Measurements from ENCODE around the gene FCHSD2. TPM values are rescaled to one million over a fixed set of nuclear protein-coding genes. Genes with fewer than 3 reads are reported as not detected.

The FCHSD2 gene
- total RNA-seq, 1 experiment from 2014 or later, result 7.1 TPM

GRCh38 chr11:73149105-73149504 lies 7.0 kb upstream of the FCHSD2 start:
- TF ChIP-seq CTCF (conservative IDR thresholded peaks at IDR 0.05; ENCODE audit: low read depth, low read length) (no peak), EZH2 (IDR thresholded peaks at IDR 0.05; ENCODE audit: low read length, unreplicated experiment) (no peak)
- Histone ChIP-seq H3K9me2 (replicated peaks; ENCODE audit: low read length) (no peaks in the 10 kb centered on the region), H2AFZ (ENCODE audit: low read length) (no peak overlapping the region), H3K4me2 (ENCODE audit: low read length) (no peak overlapping the region), H3K36me3 (ENCODE audit: low read depth, low read length) (no peaks in the 10 kb centered on the region), H3F3A (ENCODE audit: low read length, unreplicated experiment) (no peaks in the 10 kb centered on the region), H3K79me2 (ENCODE audit: low read length) (no peaks in the 10 kb centered on the region), H4K20me1 (ENCODE audit: low read length) (no peaks in the 10 kb centered on the region), H3K9me3 (ENCODE audit: low read length) (no peaks in the 10 kb centered on the region), H3K27me3 (ENCODE audit: low read length) (no peaks in the 10 kb centered on the region), H3K4me3 (ENCODE audit: low read length) (no peak overlapping the region), H3K4me1 (ENCODE audit: insufficient read depth, low read length) (no peaks in the 10 kb centered on the region), H3K27ac (ENCODE audit: low read length) (no peak overlapping the region), H3K9ac (ENCODE audit: low read length) (no peak overlapping the region)
- ATAC-seq (no peak), DNase-seq (no peak)
- intact Hi-C loops (cut with micrococcal nuclease), result no loop called here
- BruUV-seq (replicated peaks), result no TSS peak
- CTCF ChIA-PET, result no interaction called here
- POLR2A ChIA-PET (ENCODE audit: unreplicated experiment), result no interaction called here

DNA sequence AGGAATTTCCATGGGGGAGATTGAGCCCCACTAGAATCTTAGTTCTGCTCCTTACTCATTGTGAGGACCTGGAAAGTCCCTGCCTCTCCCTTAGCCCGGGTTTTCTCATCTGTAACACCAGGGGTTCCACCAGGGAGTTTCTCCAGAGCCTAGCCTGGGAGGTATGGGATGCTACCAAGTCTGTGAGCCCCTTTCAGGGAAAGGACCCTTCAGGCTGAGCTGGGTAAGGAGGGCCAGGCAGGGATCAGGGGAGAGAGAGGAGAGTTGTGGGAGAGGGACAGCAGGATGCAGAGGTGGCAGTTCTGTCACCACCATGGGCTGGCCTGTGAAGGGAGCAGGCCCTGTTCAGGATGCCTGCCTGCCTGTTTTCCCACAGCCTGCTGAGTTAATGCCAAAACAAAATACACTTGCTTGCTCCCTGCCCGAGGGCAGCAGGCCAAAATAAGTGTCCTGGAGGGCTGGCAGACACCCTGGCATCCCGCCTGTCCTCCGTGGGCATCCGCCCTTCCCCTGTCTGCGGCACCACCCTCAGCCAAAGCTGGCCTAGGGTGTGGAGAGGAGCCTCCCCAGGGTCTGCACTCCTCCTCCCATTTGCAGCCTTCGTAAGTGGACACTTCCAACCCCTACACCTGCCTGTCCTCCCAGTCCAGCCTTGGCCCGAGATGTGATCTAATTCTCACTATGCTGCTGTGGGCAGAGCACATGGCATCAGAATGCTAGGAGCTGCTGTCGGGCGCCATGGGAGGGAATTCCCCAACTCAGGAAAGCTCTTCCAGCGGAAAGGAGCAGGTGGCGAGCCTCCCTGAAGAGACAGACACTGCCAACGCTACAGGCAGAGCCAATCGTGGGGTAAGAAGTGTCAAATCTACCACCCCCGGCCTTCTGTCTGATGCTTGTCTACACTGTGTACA lies 5.9 kb upstream of the FCHSD2 start:
- Histone ChIP-seq H3K4me3 (ENCODE audit: low read length) (no peak overlapping the region), H3K9ac (ENCODE audit: low read length) (no peak overlapping the region), H3K9me3 (ENCODE audit: low read length) (no peaks in the 10 kb centered on the region), H2AFZ (ENCODE audit: low read length) (no peak overlapping the region), H3K4me2 (ENCODE audit: low read length) (no peak overlapping the region), H3K27ac (ENCODE audit: low read length) (no peak overlapping the region), H3K36me3 (ENCODE audit: low read depth, low read length) (no peaks in the 10 kb centered on the region), H3K4me1 (ENCODE audit: insufficient read depth, low read length) (peaks cover 5% of the 10 kb centered on the region; the same call in 1 of the 2 replicates), H4K20me1 (ENCODE audit: low read length) (no peaks in the 10 kb centered on the region), H3K9me2 (replicated peaks; ENCODE audit: low read length) (no peaks in the 10 kb centered on the region), H3K79me2 (ENCODE audit: low read length) (no peaks in the 10 kb centered on the region), H3K27me3 (ENCODE audit: low read length) (no peaks in the 10 kb centered on the region), H3F3A (ENCODE audit: low read length, unreplicated experiment) (no peaks in the 10 kb centered on the region)
- no peak for DNase-seq
- no TSS peak for BruUV-seq (replicated peaks)
- ATAC-seq, result no peak
- POLR2A ChIA-PET (ENCODE audit: unreplicated experiment), result no interaction called here
- no peak for TF ChIP-seq CTCF (conservative IDR thresholded peaks at IDR 0.05; ENCODE audit: low read depth, low read length)
- no peak for TF ChIP-seq EZH2phosphoT487 (IDR thresholded peaks at IDR 0.05; ENCODE audit: borderline replicate concordance, low read length)
- no peak for TF ChIP-seq EZH2 (IDR thresholded peaks at IDR 0.05; ENCODE audit: low read length, unreplicated experiment)
- CTCF ChIA-PET, result no interaction called here
- intact Hi-C loops (cut with micrococcal nuclease), result no loop called here

- no peak overlapping the region for H2AFZ ChIP-seq (ENCODE audit: low read length)
- no peaks in the 10 kb centered on the region for H3F3A ChIP-seq (ENCODE audit: low read length, unreplicated experiment)
- peaks cover 7% of the 10 kb centered on the region; the same call in 1 of the 2 replicates for H3K4me1 ChIP-seq (ENCODE audit: insufficient read depth, low read length)
- H3K9me3 ChIP-seq (ENCODE audit: low read length), result no peaks in the 10 kb centered on the region
- H3K36me3 ChIP-seq (ENCODE audit: low read depth, low read length), result no peaks in the 10 kb centered on the region
- H3K79me2 ChIP-seq (ENCODE audit: low read length), result peaks cover 8% of the 10 kb centered on the region
- intact Hi-C loops (cut with micrococcal nuclease), result no loop called here
- H3K27me3 ChIP-seq (ENCODE audit: low read length), result no peaks in the 10 kb centered on the region
- no peak for TF ChIP-seq EZH2 (IDR thresholded peaks at IDR 0.05; ENCODE audit: low read length, unreplicated experiment)
- ChIA-PET CTCF (no interaction called here), POLR2A (ENCODE audit: unreplicated experiment) (no interaction called here)
- H3K9me2 ChIP-seq (replicated peaks; ENCODE audit: low read length), result no peaks in the 10 kb centered on the region
- no TSS peak for BruUV-seq (replicated peaks)
- no peaks in the 10 kb centered on the region for H4K20me1 ChIP-seq (ENCODE audit: low read length)
- no peak overlapping the region for H3K27ac ChIP-seq (ENCODE audit: low read length)
- no peak for ATAC-seq
- H3K9ac ChIP-seq (ENCODE audit: low read length), result no peak overlapping the region
- H3K4me3 ChIP-seq (ENCODE audit: low read length), result no peak overlapping the region
- DNase-seq, result no peak
- H3K4me2 ChIP-seq (ENCODE audit: low read length), result no peak overlapping the region
Measured at GRCh38 chr11:73145986-73146575, 4.0 kb upstream of the FCHSD2 start.
